ENCODE results near the gene ZNF70.
A peak's percentile ranks its signal among the peaks of the same experiment; 100 is the strongest.

The ZNF70 gene

DNA sequence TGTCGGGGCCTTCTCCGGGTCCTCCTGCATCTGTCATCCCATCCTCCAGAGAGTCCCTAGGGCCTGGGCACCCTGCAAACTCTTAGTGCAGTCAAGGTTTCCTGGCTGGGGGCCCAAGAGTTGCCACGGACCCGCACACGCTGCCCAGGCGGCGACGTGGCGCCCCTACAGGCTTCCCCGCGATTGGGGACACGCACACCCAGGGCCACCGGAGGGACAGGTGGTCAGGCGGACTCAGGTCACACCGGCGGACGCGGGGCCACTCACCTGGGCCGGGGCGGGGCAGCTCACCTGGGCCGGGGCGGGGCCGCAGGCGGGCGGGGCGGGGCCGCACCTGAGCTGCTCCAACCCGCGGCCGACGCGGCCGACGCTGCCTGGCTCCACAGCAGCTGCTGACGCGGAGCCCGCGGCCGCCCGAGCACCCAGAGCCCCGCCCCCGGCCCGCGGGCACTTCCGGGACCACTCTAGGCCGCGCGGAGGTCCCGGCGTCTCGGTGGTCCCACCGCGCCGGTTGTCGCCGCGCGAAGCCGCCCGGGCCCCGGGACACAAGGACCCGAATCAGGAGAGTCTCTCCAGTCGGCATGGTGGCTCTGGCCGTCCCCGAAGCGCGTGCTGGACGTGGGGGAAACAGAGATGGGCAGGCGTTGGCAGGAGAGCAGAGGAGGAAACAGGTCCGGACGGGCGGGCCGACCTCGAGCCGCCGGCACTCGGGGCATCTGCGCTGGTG is at the start of gene ZNF70:
TSS of gene ZNF70 (minus strand) at position 399 of the 727 bp plus-strand sequence. CDS start 5,972 bp downstream, outside the sequence.
- peak; percentile 90 for DNase-seq

DNA sequence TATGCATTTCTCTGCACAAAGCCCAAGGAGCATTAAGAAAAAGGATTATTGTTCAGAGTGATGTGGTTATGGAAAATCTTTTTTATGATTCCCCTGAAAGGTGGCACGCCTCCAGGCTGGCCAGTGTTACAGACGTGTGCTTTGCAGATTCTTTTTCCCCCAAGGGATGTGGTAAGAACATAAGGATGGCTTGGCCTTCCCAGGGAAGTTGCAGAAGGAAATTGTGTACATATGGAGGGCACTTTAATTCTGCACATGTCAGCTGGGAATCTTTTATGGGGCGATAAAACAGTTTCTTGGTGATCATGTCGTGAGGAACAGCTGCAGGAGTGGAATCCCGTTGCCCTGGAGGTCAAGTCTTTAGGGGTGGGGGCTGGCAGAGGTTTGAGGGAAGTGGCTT is 45.5 kb upstream of the ZNF70 start:
- DNase-seq = no peak

DNA sequence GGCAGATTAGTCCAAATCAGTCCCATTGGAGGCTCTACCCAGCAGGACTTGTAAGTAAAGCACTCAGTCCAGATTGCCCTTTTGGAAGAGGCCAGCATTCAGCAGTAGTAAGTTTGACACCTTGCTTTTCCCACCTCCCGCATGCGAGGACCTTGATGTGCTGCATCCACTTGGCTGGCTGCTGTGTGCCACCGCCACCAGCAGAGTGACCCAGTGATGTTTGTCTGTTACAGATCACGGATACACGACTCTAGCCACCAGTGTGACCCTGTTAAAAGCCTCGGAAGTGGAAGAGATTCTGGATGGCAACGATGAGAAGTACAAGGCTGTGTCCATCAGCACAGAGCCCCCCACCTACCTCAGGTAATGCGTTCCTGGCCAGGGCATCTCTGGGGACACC is 42.4 kb upstream of the ZNF70 start:
- no peak for DNase-seq

DNA sequence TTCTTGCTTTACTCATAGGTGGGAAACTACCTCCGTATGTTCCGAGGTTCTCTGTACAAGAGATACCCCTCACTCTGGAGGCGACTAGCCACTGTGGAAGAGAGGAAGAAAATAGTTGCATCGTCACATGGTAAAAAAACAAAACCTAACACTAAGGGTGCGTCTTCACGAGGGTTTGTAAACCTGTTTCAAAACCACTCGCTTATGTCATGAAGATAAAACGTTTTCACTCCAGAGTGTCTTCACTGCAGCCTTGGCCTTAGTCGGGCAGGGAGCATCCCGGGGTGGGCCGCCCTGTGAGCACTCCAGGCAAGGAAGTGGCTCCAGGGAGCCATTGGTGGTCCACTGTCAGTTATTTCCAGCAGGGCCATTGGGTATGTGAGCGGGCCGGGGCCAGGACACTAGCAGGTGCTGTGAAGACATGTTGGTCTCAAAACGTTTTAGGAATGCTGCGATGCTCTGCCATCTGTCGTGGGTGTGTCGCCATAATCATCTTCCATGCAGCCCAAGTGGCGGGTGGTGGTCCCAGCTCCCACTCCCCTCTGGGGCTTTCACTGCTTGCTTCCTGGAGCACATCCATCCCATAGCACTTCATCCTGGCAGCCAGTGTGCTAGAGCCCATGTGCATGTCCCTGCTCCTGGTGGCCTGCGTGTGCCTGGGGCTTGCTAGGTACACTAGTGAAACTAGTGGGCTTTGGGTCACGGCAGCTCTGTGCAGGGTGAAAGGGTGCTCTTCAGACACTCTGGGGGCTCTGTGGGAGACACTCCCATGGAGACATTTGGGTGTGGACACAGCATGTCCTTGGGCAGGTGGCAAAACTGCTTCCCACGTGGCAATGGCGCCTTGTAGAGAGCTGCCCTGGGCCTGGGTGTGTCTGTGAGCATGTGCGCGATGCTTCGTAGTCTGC is 41.1 kb upstream of the ZNF70 start:
- no peak for DNase-seq

DNA sequence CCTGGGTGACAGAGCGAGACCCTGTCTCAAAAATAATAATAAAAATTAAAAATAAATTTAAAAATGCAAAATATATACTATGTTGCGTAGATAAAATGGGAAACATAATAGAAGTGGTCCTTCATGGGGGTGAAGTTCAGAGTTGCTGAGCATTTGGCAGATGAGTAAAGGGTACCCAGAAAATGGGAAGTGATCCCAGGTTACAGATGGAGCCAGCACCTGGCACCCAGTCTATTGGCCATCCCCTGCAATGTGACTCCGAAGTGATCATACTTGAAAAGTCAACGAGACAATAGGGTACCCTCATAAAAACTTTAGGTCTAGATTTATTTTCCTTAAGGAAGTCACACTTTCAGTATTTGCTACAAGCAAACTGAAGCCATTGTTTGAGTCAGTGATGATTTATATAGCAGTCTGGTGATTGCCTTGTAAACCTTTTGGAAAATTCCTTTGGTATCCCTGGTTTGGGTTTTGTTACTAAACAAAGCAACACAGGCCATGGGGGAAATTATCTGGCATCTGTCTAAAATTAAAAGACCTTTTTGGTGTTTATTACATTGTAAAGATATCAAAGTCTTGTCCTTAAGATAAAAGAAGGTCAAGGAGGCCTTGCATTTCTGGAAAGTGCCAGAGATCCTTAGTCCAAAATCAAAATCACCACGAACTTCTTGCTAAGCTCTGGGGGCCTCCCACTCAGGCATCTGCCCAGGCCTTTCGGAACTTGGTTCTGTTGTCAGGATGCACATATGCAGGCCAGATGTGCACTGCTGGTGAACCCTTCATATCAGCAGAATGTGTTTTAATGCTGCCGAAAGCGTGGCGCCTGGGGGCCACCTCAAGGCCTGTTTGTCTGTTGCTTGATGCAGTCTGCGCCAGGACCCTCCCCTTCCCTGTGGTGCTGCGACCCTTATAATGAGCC is 40.2 kb upstream of the ZNF70 start:
- DNase-seq = no peak

DNA sequence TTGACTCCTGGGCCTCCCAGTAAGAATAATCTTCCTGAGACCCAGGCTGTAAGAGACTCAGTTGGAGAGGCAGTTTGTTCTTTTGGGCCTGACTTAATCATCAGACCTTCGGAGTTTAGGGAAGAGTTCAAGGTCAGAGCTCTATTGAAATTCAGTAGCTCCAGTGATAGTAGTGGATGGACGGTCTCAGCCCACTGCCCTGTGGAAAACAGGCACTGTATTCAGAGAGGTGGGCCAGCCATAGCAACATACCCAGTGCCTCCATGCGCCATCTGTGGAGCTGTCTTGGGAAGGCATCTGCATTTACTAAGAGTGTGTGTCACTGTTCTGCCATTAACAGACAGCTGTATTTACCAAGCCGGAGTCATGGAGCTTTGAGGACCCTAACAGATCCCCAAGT is 38.7 kb upstream of the ZNF70 start:
- DNase-seq = peak; percentile 8

DNA sequence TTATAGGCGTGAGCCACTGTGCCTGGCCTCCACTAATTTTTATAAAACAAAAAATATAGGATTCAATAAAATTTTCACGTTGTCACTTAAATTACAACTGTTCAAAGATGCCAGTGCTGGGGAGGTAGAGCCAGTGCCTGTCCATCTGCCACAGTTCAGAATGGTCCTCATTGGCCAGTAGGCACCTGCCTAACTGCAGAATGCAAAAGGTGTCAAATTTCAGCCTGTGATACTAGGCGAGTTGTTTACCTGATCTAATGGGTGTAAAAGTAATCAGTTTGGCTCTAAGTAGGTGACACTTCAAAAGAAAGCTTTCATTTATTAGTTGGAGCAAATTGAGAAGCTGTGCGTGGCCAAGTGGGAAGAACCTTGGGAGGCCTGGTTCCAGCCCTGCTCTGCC is 38.2 kb upstream of the ZNF70 start:
- DNase-seq = no peak

DNA sequence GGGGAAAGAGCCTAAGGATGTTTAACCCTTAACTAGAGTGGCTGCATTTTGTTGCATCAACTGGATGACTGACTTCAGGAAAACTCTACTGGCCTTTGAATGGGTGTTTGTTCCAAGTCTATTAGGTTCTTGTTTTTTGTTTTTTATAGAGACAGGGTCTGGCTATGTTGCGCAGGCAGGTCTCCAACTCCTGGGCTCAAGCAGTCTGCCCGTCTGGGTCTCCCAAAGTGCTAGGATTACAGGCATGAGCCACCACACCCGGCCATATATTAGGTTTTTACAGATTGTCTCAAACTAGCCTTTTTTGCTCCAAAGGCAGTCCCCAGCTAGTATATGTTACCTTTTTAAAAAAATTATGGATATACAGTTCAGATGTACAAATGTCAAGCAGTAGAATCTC is 37.0 kb upstream of the ZNF70 start:
- DNase-seq = no peak

DNA sequence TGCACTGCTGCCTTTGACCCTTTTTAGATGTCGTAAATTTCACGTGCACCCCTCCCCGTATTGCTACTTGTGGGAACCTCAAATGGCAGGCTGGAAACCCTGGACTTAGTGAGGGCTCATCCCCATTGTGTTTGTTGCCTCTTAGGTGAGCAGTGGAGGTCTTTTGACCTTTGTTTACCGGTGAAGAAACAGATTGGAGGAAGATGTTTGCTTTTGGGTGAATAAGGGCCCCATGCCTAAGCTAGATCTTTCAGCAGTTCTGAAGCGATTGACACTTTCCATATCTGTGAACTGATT is 36.6 kb upstream of the ZNF70 start:
- DNase-seq = no peak

DNA sequence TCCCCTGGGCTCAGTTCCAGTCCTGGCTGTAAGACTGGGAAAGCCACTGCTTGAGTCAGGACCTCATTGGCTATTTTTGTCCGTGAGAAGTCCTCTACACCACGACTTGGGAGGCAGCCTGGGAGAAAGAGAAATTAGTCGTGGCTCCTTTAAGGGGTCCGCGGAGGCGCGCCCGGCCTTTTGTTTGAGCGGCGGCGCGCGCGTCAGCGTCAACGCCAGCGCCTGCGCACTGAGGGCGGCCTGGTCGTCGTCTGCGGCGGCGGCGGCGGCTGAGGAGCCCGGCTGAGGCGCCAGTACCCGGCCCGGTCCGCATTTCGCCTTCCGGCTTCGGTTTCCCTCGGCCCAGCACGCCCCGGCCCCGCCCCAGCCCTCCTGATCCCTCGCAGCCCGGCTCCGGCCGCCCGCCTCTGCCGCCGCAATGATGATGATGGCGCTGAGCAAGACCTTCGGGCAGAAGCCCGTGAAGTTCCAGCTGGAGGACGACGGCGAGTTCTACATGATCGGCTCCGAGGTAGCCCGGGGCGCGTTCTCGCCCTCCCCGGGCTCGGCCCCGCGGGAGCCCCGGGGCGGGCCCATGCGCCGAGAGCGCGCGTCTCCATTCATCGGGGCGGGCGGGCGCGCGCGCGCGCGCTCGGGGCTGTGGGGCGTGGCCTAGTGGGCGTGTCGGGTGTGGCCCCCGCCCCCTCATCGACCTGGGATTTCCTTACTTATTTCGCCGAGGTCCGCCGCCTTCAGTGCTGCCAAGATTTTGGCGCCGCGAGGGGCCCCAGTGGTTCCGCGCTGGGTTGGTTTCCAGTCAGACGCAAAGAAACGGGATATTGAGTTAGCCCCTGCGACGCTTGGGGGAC is 36.1 kb upstream of the ZNF70 start, which contains the start of gene SMARCB1:
TSS of gene SMARCB1 (plus strand) at position 215 of the 848 bp plus-strand sequence. CDS start at position 419, 204 bp downstream.
- DNase-seq = peak; percentile 92

DNA sequence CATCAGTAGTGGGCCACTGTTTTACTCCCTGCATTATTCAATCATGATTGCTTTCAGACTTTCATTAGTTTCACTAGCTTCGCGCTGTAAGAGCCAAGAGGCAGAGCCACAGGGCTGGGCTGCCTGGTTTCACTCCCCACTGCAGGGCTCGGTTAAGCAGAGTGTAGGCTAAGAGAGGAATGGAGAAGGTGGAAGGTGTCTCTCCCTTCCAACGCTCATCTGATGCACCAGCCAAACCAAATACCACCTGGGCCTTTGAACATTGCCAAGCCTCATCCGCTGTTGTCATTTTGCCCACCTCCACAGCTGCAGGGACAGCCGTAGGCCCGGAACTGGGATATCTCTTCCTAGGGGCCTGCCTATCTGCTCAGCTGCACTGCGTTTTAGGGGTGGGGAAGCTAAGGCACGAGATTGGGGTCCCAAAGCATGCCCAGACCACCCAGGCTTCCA is 35.4 kb upstream of the ZNF70 start:
- no peak for DNase-seq

DNA sequence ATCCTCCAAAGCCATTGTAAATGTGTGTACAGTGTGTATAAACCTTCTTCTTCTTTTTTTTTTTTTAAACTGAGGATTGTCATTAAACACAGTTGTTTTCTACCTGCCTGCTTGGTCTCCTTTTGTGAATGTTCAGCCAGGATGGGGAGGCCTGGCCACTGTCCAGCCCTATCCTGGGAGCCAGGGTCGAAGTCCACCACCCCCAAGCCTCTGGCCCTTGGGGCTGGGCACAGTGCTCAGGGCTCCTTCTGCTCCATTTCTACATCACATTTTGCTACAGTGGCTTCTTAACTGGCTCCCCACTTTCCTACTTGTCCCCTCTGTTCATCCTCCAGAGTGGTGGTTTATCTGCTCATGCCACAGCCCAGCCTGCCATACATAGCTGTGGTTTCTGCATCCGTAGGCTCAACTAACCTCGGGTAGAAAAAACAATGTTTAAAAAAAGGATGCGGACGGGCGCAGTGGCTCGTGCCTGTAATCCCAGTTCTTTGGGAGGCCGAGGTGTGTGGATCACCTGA is 33.4 kb upstream of the ZNF70 start:
- no peak for DNase-seq

DNA sequence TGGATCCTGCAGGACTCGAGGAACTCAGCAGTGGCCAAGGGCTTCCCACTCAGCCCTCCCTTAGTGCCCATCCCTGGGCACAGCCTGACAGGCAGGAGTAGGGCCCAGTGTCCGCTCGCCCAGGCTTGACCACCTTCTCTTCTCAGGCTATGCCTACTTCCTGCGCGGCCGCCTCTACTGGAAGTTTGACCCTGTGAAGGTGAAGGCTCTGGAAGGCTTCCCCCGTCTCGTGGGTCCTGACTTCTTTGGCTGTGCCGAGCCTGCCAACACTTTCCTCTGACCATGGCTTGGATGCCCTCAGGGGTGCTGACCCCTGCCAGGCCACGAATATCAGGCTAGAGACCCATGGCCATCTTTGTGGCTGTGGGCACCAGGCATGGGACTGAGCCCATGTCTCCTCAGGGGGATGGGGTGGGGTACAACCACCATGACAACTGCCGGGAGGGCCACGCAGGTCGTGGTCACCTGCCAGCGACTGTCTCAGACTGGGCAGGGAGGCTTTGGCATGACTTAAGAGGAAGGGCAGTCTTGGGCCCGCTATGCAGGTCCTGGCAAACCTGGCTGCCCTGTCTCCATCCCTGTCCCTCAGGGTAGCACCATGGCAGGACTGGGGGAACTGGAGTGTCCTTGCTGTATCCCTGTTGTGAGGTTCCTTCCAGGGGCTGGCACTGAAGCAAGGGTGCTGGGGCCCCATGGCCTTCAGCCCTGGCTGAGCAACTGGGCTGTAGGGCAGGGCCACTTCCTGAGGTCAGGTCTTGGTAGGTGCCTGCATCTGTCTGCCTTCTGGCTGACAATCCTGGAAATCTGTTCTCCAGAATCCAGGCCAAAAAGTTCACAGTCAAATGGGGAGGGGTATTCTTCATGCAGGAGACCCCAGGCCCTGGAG is 32.6 kb upstream of the ZNF70 start:
- no peak for DNase-seq

DNA sequence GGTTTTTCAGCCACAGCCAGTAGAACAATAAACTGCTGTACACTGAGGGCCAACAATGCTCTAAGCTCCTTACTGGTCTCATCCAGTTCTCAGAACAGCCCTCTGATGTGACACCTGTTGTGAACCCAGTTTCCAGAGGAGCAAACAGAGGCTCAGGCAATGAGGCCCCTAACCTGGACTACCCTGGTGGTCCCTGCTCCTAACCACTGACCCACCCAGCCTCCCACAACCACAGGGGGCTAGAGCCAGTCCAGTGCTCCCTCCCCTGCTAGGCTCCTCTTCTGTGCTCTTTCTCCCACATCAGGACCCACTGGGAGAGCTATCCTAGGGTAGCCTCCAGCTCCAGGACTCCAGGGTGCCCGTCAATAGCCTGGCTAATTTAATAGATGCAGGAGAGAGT is 31.8 kb upstream of the ZNF70 start:
- no peak for DNase-seq

DNA sequence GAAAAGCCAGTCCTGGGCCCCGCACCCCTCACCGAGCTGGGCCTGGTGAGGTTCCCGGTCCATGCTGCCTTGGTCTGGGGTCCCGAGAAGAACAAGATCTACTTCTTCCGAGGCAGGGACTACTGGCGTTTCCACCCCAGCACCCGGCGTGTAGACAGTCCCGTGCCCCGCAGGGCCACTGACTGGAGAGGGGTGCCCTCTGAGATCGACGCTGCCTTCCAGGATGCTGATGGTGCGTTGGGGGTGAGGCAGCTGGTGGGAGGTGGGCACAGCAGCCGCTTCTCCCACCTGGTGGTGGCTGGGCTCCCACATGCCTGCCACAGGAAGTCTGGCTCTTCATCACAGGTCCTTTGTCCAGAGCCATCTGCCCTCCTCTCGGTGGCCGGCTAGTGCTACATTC is 31.3 kb upstream of the ZNF70 start:
- DNase-seq = no peak

DNA sequence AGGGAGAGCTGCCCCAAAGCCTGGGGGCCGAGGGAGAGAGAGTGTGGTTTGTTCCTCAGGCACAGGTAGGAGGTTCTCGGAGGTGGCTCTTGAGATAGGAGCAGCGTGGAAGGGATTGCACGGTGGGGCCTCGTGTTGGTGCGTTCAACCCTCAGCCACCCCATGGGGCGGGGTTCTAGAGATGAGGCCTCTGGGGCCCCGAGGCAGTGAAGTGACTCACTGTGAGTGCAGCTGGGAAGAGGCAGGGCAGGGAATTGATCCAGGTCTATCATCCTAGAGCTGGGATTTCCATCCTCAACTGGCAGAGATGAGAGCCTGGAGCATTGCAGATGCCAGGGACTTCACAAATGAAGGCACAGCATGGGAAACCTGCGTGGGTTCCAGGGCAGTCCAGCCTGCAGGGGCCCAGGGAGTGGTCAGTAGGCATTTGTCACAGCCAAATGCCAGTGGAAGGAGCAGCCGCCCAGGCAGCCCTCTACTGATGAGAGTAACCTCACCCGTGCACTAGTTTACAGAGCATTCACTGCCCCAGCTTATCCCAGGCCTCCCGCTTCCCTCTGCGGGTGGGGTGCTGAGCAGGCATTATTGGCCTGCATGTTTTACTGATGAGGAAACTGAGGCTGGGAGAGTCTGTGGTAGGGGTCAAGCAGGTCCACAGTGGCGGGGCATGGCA is 30.7 kb upstream of the ZNF70 start:
- no peak for DNase-seq

DNA sequence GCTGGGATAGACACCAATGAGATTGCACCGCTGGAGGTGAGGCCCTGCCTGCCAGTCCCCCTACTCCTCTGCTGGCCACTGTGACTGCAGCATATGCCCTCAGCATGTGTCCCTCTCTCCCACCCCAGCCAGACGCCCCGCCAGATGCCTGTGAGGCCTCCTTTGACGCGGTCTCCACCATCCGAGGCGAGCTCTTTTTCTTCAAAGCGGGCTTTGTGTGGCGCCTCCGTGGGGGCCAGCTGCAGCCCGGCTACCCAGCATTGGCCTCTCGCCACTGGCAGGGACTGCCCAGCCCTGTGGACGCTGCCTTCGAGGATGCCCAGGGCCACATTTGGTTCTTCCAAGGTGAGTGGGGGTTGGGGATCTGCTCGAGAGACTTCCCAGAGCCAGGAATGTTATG is 30.2 kb upstream of the ZNF70 start:
- DNase-seq = no peak

DNA sequence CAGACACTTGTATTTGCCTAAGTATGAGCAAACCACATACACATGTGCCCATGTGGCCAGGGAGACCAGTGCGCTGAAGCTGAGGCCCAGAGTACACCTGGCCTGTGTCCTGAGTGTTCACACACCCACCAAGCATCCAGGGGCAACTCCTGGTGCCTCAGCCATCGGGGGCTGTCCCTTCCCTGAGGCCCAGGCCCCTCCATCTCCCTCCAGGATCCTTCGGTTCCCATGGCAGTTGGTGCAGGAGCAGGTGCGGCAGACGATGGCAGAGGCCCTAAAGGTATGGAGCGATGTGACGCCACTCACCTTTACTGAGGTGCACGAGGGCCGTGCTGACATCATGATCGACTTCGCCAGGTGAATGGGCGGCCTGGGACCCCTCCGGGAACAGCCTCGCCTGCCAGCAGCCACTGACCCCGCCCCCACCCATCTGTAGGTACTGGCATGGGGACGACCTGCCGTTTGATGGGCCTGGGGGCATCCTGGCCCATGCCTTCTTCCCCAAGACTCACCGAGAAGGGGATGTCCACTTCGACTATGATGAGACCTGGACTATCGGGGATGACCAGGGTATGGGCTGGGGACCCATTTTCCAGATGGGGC is 29.3 kb upstream of the ZNF70 start:
- DNase-seq = no peak

DNA sequence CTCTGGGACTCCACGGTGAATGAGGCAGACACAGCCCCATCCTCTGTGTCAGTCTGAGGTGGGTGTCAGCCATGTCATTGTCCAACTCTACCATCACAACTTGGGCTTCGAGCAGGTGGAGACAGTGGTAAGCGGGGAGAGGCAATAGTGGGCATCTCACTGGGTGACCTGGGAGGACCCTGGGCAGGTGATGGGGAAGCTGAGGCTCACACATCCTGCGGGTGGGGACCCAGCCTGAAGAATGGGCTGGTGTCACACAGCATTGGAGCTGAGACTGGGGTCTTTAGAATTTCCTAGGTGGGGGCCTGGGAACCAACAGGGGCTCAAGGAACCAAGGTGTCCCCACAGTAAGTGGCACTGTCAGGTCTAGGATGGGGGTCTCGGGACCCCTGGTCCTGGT is 28.8 kb upstream of the ZNF70 start:
- no peak for DNase-seq

DNA sequence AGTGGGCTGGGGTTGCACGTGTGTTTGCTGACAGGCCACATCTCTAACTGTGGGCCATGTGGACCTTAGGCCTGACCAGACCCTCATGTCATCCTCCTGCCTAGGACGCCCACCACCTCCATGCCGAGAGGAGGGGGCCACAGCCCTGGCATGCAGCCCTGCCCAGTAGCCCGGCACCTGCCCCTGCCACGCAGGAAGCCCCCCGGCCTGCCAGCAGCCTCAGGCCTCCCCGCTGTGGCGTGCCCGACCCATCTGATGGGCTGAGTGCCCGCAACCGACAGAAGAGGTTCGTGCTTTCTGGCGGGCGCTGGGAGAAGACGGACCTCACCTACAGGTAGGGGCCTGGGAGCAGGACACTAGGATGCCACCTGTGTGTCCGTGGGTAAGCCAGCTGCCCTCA is 28.2 kb upstream of the ZNF70 start:
- DNase-seq = no peak
